K562 (cell line): ENCODE data around the gene CASKIN1. TPM values are rescaled to one million over a fixed set of nuclear protein-coding genes. Genes with fewer than 3 reads are reported as not detected.

Experiments
- ADNP ChIP-seq: fragments of 200-800 bp; sonication (Bioruptor generic); IDR thresholded peaks from 2 replicates; pipeline ENCODE4 v1.6.1; 2016; ENCODE audit warnings: missing genetic modification characterization, missing compliant biosample characterization
- GATAD2A ChIP-seq: fragments of 450-650 bp; IDR thresholded peaks from 2 replicates; pipeline ENCODE4 v1.6.1; 2017
- KLF10 ChIP-seq: fragments of 250-450 bp; sonication (Bioruptor Pico); IDR thresholded peaks from 2 replicates; pipeline ENCODE4 v1.6.1; 2021; ENCODE audit warnings: matching md5 sums
- KLF16 ChIP-seq: IDR thresholded peaks from 2 replicates; pipeline ENCODE4 v1.6.1; 2016; ENCODE audit warnings: antibody characterized with exemption
- MEF2D ChIP-seq: conservative IDR thresholded peaks from 2 replicates; pipeline ENCODE4 v1.6.1; 2016; ENCODE audit warnings: low read depth, missing genetic modification characterization, missing compliant biosample characterization
- MEIS2 ChIP-seq: fragments of 450-650 bp; IDR thresholded peaks from 2 replicates; pipeline ENCODE4 v1.6.1; 2014; ENCODE audit warnings: mild to moderate bottlenecking; ENCODE audit not compliant: partially characterized antibody
- NRF1 ChIP-seq, 2 experiments: fragments of 450-650 bp; IDR thresholded peaks in 1 of 2; conservative IDR thresholded peaks in 1 of 2; 2 replicates each; pipeline ENCODE4 v1.6.1; 2014; ENCODE audit warnings: mild to moderate bottlenecking in 2 of 2
- PKNOX1 ChIP-seq: fragments of 450-650 bp; IDR thresholded peaks from 2 replicates; pipeline ENCODE4 v1.6.1; 2016
- POLR2G ChIP-seq: fragments of 200-400 bp; formaldehyde crosslinking; IDR thresholded peaks from 2 replicates; pipeline ENCODE4 v1.6.1; 2017; ENCODE audit warnings: low read depth, mild to moderate bottlenecking, antibody characterized with exemption, low read length, moderate library complexity
- REST ChIP-seq, 2 experiments: fragments of 450-650 bp; formaldehyde crosslinking in 1 of 2; IDR thresholded peaks; 2 replicates each; pipeline versions ENCODE4 v1.4.0 to v1.6.1; 2014 to 2020; ENCODE audit warnings: mild to moderate bottlenecking in 2 of 2, borderline replicate concordance in 1 of 2, low read depth in 1 of 2
- SMARCB1 ChIP-seq: IDR thresholded peaks from 2 replicates; pipeline ENCODE4 v1.6.1; 2011; ENCODE audit warnings: improper control_type of control experiment, low read depth; ENCODE audit not compliant: insufficient read length
- SPI1 ChIP-seq: IDR thresholded peaks from 2 replicates; pipeline ENCODE4 v1.6.1; 2011; ENCODE audit warnings: low read depth, low read length, control low read depth, borderline replicate concordance
- SUPT5H ChIP-seq: fragments of 450-650 bp; IDR thresholded peaks from 2 replicates; pipeline ENCODE4 v1.6.1; 2016
- TOE1 ChIP-seq, 2 experiments: fragments of 450-650 bp in 1 of 2; sonication (generic) in 1 of 2; formaldehyde crosslinking in 1 of 2; IDR thresholded peaks; 2 replicates each; pipeline versions ENCODE4 v1.7.1 to v1.8.0; 2016 to 2022; ENCODE audit warnings: borderline replicate concordance in 2 of 2, mild to moderate bottlenecking in 2 of 2, antibody characterized with exemption in 1 of 2, inconsistent platforms in 1 of 2, low read depth in 1 of 2, missing genetic modification reagents in 1 of 2, moderate library complexity in 1 of 2
- U2AF1 ChIP-seq: fragments of 200-400 bp; formaldehyde crosslinking; optimal IDR thresholded peaks from 2 replicates; pipeline ENCODE3; 2017; ENCODE audit warnings: mild to moderate bottlenecking, low read depth, low read length, moderate library complexity
- XRCC5 ChIP-seq: fragments of 200-400 bp; formaldehyde crosslinking; IDR thresholded peaks from 2 replicates; pipeline ENCODE4 v1.6.1; 2017; ENCODE audit warnings: low read depth, mild to moderate bottlenecking, low read length
- ZBTB1 ChIP-seq: sonication (generic); formaldehyde crosslinking; IDR thresholded peaks from 2 replicates; pipeline ENCODE4 v1.8.1; 2023; ENCODE audit warnings: missing genetic modification reagents, low read depth, mild to moderate bottlenecking, borderline replicate concordance
- ZNF766 ChIP-seq: fragments of 200-800 bp; sonication (Bioruptor generic); conservative IDR thresholded peaks from 2 replicates; pipeline ENCODE4 v1.6.1; 2016; ENCODE audit warnings: missing genetic modification characterization, missing compliant biosample characterization
- ZNF79 ChIP-seq: fragments of 250-450 bp; sonication (Bioruptor Pico); IDR thresholded peaks from 2 replicates; pipeline ENCODE4 v1.4.0; 2020; ENCODE audit warnings: low read depth, mild to moderate bottlenecking, moderate library complexity
- polyA plus RNA-seq, 8 experiments: library from polyadenylated mRNA; depleted of rRNA in 4 of 8; stranded (reverse) in 5 of 8; unstranded in 3 of 8; fragments of >200 nt; fragmentation: Nextera tagmentation in 2 of 8; fragmentation: Illumina TruSeq in 1 of 8; extraction: Ambion mirVana in 2 of 8; extraction: Trizol in 1 of 8; gene quantifications; 2 replicates each; pipeline versions ENCODE4 v1.2.1 to v1.2.3, GENCODE V29; 2011 to 2014; ENCODE audit warnings: inconsistent platforms in 1 of 8, missing spikeins in 1 of 8
- total RNA-seq, 7 experiments: library from RNA; depleted of rRNA in 6 of 7; stranded (reverse); fragments of >200 nt in 6 of 7; fragmentation: Illumina TruSeq in 2 of 7; extraction: Trizol in 2 of 7; gene quantifications; 2 replicates each; pipeline versions ENCODE4 v1.2.1 to v1.2.3, GENCODE V29; 2011 to 2021; ENCODE audit warnings: low replicate concordance in 1 of 7

The CASKIN1 gene
- total and polyA plus RNA-seq, 9 of the 15 experiments (the other 6 are each of a cell fraction or from before 2014, with no cell fraction given), result 0.15 to 4.5 (median 1.5) TPM; not detected in 2

DNA sequence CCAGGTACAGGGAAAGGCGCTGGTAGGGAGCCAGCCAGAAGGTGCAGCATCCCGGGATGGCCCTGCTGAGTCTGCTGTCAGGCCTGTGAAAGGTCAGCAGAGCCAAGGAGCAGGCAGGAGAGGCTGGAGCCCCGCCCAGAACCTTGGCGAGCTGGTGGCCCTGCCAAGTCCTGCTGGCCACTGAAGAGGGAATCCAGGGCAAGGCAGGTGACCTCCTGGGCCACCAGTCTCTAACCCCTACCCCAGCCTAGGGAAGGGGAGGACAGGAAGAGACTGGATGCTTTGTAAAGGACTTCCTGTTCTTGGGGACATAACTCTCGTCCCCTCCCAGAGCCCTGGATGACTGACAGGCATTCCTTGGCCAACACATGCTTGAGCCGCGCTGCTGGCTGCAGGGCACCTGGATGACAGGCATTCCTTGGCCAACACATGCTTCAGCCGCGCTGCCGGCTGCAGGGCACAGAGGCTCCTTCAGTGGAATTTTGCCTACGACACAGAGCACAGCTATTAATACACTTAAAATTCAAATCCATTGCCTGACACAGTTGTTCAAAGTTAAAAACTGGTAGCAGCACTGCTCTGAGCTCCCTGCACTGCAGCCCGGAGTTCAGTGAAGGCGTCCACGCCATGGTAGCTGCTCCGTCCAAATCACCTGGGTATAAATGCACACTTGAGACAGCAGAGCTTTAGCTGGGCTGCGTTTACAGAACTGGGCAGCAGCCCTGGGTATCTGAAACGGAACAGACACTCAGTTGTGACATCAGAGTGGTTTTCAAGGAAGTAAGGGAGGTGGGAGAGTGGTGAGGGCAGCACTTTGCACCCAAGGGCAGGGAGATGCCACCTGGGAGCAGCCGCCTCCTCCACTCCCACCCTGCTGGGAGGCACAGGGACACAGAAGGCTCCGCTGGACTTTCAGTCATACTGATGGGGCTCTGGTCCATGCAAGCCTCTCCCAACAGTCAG, 16.2 kb upstream of the CASKIN1 start (continued):
- TF ChIP-seq ZBTB1 (CRISPR knock-in tag) (no peak), SMARCB1 (no peak), NRF1 (conservative IDR thresholded peaks at IDR 0.05 in 1 of 2, IDR thresholded peaks at IDR 0.05 in 1 of 2) (peak in 1 of 2 experiments; percentile 23; a peak in 2 of 4 replicates), TOE1 (IDR thresholded peaks at IDR 0.05; ENCODE audit: borderline replicate concordance) (no peak), TOE1 (CRISPR knock-in tag; IDR thresholded peaks at IDR 0.05; ENCODE audit: borderline replicate concordance, low read depth) (no peak), REST (IDR thresholded peaks at IDR 0.05; ENCODE audit: borderline replicate concordance) (no peak), REST (CRISPR knock-in tag; IDR thresholded peaks at IDR 0.05; ENCODE audit: low read depth) (no peak), MEF2D (tag) (no peak), KLF16 (no peak), KLF10 (no peak), XRCC5 (no peak), ZNF79 (CRISPR knock-in tag) (no peak), GATAD2A (no peak), SUPT5H (peak; percentile 18; the same call in 1 of the 2 replicates), ZNF766 (CRISPR knock-in tag) (no peak), SPI1 (peak; percentile 85), MEIS2 (peak; percentile 62), POLR2G (peak; percentile 69), U2AF1 (no peak), PKNOX1 (peak; percentile 97), ADNP (tag) (no peak)
